Kidney glomerular epithelial cell (primary cell): ENCODE results near the gene TMEM14C.

Source experiments
- DNase-seq: peaks from one replicate; lab custom pipeline; 2025; lab: John Stamatoyannopoulos, UW

TMEM14C gene

GRCh38 chr6:10722820-10723566 lies at the start of gene TMEM14C:
Gene TMEM14C, plus strand, starts transcription at chr6:10723070. Its CDS starts 1,544 bp downstream, at chr6:10724614.
- peak; percentile 96 for DNase-seq

GRCh38 chr6:10676403-10676802 lies 46.5 kb upstream of the TMEM14C start:
- DNase-seq: no peak

GRCh38 chr6:10678456-10678855 lies 44.4 kb upstream of the TMEM14C start:
- no peak for DNase-seq

GRCh38 chr6:10681795-10682194 lies 41.1 kb upstream of the TMEM14C start:
- DNase-seq: no peak

DNA sequence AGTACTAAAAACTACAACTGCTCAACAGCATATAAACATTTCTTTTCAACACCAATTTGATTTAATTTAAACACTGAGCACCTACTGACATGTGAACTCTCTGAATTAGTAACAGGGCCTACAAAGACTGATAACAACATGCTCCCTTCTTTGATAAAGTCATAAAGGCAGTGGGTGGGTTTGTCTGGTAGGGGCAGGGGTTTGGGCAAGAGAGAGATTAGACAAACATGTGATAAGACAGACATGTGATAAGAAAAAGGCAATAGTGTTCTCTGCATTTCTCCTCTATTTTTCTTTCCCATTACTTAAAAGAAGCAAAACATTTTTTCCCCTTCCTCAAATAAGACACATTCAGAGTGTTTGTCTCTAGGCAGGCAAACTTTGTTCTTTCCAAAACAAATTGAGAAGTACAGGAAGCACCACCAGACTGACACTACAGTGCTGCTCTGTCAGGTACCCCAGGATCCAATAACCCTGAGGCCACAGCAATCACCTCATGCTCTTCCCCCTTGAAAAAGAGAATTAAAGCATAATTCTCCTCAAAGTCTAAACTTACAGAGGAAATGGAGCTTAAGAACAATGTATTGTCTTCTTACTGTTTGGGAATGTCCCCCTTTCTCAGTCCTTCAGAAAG lies 40.4 kb upstream of the TMEM14C start:
- DNase-seq: no peak

- DNase-seq: no peak
These were observed 38.3 kb upstream of the TMEM14C start for GRCh38 chr6:10684618-10685017.

- DNase-seq: no peak
These were observed 37.6 kb upstream of the TMEM14C start for GRCh38 chr6:10685092-10685915.

DNA sequence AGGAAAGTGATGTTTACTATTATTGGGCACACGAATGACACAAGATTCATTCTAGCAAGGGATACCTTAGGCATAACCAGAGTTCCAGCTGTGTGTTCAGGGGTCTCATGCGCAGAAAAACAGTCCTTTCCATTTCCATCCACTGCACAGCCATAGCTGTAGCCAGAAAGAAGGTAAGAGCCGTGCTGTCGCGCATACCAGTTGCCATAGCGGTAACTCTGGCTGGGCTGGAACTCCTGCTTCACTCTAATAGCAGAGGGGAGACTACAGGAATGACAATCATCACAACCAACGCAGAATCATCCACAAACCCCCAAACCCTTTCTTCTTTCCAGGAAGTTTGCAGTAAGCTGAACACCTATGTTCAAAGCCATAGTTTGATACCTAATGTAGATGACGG lies 36.0 kb upstream of the TMEM14C start:
- no peak for DNase-seq

DNA sequence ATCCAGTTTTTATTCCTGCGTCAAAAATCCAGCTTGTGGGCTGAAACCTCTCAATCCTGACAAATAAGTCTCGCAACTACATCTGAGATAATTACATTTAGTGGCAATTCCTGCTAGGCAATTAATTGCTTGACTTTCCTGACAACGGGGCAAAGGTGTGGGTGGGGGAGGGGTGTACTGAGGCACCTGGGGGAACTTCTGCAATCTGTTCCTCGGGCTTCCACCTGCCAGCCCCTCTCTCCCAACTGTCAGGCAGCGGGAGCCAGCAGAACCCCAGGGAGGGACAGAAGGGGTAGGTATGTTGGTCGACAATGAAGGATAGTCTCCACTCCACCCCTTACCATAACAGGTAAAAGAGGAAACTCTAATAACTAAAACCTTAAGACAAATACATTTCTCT lies 35.3 kb upstream of the TMEM14C start:
- no peak for DNase-seq

DNA sequence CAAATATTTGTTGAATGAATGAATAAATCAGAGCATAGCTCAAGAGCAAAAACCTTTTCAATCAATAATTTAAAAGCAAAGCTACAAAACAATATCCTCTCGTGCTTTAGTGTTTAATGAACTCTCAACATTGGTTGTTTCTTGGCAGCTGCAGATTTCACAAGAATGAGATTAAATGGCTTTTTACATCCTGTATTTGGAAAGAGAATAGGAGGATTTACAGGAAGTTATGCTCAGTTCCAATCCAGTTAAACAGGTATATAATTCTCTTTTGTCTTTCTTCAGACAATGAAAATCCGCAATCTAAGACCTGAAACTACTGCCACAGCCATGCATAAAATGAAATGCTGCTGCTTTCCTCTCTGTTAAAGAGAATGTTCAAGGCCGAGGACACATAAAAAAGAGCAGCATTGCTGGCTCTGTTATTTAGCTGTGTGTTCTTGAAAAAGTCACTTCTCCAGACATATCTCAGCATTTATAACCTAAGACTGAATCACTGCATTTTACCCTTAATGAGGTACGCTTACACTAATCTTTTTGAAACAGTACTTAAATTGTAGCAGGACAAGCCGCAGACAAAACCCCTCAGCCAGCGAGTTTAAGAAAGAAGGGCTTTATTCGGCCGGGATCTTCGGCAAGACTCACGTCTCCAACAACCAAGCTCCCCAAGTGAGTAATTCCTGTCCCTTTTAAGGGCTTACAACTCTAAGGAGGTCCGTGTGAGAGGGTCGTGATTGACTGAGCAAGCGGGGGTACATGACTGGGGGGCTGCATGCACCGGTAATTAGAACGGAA lies 32.0 kb upstream of the TMEM14C start:
- no peak for DNase-seq

GRCh38 chr6:10692965-10693538 lies 29.8 kb upstream of the TMEM14C start:
- no peak for DNase-seq

DNA sequence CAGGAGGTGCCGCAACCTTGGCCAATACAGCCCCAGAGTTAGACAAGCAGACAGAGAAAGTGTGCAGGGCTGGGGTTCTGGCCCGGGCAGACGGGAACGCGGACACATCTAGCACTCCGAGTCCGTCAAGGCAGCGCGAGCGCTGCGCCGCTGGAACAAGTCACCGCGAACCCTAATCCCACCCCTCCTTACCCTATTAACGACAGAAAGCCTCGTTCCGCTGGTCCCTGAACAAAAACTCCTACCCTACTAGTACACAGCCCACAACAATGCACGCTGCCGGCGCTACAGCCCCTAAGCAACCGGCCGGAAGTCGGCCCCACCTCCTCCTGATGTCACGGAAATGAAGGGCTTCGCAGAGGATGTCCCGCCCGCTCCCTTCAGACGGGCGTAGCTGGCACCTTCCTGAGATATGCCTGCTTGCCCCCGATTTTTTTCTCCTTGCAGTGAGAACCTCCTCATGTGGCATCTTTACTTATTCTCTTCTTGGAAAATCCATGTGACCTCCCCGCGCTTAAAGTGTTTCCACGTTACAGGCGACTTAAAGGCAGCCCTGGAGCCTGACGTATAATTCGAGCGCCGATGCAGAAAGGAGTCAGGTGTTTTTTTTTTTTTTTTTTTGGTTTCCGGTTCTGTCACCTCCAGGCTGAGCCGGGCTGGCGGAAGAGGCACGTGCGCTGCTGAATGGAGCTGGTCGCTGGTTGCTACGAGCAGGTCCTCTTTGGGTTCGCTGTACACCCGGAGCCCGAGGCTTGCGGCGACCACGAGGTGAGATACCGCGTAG lies 28.4 kb upstream of the TMEM14C start, which contains the start of the genes C6orf52 and PAK1IP1:
C6orf52 (minus strand) TSS at position 315 of the 784 bp plus-strand sequence. CDS start 7,066 bp downstream, outside the sequence.
PAK1IP1 (plus strand) TSS at position 671 of the 784 bp plus-strand sequence; CDS start at position 685, 14 bp downstream.
- DNase-seq: peak; percentile 92

GRCh38 chr6:10695086-10695657 lies 27.7 kb upstream of the TMEM14C start:
- DNase-seq: peak; percentile 24

DNA sequence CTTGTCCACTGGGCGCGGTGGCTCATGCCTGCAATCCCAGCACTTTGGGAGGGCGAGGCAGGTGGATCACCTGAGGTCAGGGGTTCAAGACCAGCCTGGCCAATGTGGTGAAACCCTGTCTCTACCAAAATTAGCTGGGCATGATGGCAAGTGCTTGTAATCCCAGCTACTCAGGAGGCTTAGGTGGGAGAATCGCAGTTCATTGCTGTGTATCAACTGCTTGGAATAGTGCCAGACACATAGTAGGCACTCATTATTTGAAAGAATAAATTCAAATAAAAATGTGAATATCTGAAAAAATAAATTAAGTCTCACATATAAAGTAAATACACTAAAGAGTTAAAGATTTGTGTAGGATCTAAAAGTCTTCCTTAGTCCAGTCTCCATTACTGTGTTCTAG lies 26.2 kb upstream of the TMEM14C start:
- no peak for DNase-seq

- DNase-seq: no peak
These were observed 8.9 kb upstream of the TMEM14C start for GRCh38 chr6:10713962-10714361.

GRCh38 chr6:10719296-10719963 lies 3.4 kb upstream of the TMEM14C start:
- no peak for DNase-seq

GRCh38 chr6:10719964-10720264 lies 3.0 kb upstream of the TMEM14C start:
- DNase-seq: no peak

DNA sequence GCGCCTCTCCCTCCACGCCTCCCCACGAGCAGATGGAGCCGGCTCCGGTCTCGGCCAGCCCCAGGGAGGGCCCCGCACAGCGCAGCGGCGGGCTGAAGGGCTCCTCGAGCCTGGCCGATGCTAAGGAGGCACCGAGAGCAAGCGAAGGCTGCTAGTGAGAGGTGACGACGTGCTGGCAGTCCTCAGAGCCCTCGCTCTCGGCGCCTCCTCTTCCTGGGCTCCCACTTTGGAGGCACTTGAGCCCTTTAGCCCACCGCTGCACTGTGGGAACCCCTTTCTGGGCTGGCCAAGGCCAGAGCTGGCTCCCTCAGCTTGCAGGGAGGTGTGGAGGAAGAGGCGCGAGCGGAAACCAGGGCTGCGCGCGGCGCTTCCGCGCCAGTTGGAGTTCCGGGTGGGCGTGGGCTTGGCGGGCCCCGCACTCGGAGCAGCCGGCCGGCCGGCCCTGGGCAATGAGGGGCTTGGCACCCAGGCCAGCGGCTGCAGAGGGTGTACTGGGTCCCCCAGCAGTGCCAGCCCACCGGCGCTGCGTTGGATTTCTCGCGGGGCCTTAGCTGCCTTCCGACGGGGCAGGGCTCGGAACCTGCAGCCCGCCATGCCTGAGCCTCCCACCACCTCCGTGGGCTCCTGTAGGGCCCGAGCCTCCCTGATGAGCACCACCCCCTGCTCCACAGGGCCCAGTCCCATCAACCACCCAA lies 2.5 kb upstream of the TMEM14C start:
- DNase-seq: no peak
